ENCODE results near the gene MLLT10. TPM values are rescaled to one million over a fixed set of nuclear protein-coding genes. Genes with fewer than 3 reads are reported as not detected.
A peak's percentile ranks its signal among the peaks of the same experiment; 100 is the strongest.

The MLLT10 gene
- total RNA-seq, 1 donor from 2014 or later: 50.9 TPM

GRCh38 chr10:21531164-21531563 is 2.9 kb upstream of the MLLT10 start:
- TF ChIP-seq CTCF (IDR thresholded peaks at IDR 0.05; ENCODE audit: partially characterized antibody, unreplicated experiment): no peak
- peaks cover 13% of the 10 kb centered on the region for H3K27me3 Mint-ChIP-seq (ENCODE audit: unreplicated experiment)
- no peak overlapping the region for H3K27ac Mint-ChIP-seq (ENCODE audit: unreplicated experiment)
- peaks cover 24% of the 10 kb centered on the region for H3K4me1 Mint-ChIP-seq (ENCODE audit: low read depth, unreplicated experiment)
- DNase-seq: no peak
- no peaks in the 10 kb centered on the region for H3K36me3 Mint-ChIP-seq (ENCODE audit: unreplicated experiment)
- H3K4me3 Mint-ChIP-seq (ENCODE audit: unreplicated experiment): no peak overlapping the region
- H3K9me3 Mint-ChIP-seq (ENCODE audit: unreplicated experiment): peaks cover 23% of the 10 kb centered on the region

GRCh38 chr10:21532694-21533466 is 1.2 kb upstream of the MLLT10 start:
- peak overlapping the region; percentile 92 for H3K27ac Mint-ChIP-seq (ENCODE audit: unreplicated experiment)
- H3K4me1 Mint-ChIP-seq (ENCODE audit: low read depth, unreplicated experiment): peaks cover 24% of the 10 kb centered on the region

GRCh38 chr10:21534280-21534586 is 201 bp downstream of the MLLT10 start:
- Mint-ChIP-seq H3K4me1 (ENCODE audit: low read depth, unreplicated experiment) (peaks cover 18% of the 10 kb centered on the region), H3K4me3 (ENCODE audit: unreplicated experiment) (peak overlapping the region; percentile 89), H3K27me3 (ENCODE audit: unreplicated experiment) (peaks cover 8% of the 10 kb centered on the region), H3K27ac (ENCODE audit: unreplicated experiment) (peak overlapping the region; percentile 52), H3K36me3 (ENCODE audit: unreplicated experiment) (no peaks in the 10 kb centered on the region), H3K9me3 (ENCODE audit: unreplicated experiment) (peaks cover 11% of the 10 kb centered on the region)
- TF ChIP-seq CTCF (IDR thresholded peaks at IDR 0.05; ENCODE audit: partially characterized antibody, unreplicated experiment): no peak
- no peak for DNase-seq

More at GRCh38 chr10:21532694-21533466, 1.2 kb upstream of the MLLT10 start:
- Mint-ChIP-seq H3K36me3 (ENCODE audit: unreplicated experiment) (no peaks in the 10 kb centered on the region), H3K9me3 (ENCODE audit: unreplicated experiment) (peaks cover 15% of the 10 kb centered on the region), H3K4me3 (ENCODE audit: unreplicated experiment) (peak overlapping the region; percentile 90), H3K27me3 (ENCODE audit: unreplicated experiment) (peaks cover 8% of the 10 kb centered on the region)
- DNase-seq: no peak
- TF ChIP-seq CTCF (IDR thresholded peaks at IDR 0.05; ENCODE audit: partially characterized antibody, unreplicated experiment): no peak

- TF ChIP-seq CTCF (IDR thresholded peaks at IDR 0.05; ENCODE audit: partially characterized antibody, unreplicated experiment): no peak
- DNase-seq: peak; percentile 75
- Mint-ChIP-seq H3K4me1 (ENCODE audit: low read depth, unreplicated experiment) (peaks cover 13% of the 10 kb centered on the region), H3K9me3 (ENCODE audit: unreplicated experiment) (peaks cover 11% of the 10 kb centered on the region), H3K27me3 (ENCODE audit: unreplicated experiment) (peaks cover 8% of the 10 kb centered on the region), H3K4me3 (ENCODE audit: unreplicated experiment) (peak overlapping the region; percentile 89), H3K27ac (ENCODE audit: unreplicated experiment) (peak overlapping the region; percentile 52), H3K36me3 (ENCODE audit: unreplicated experiment) (no peaks in the 10 kb centered on the region)
Measured at GRCh38 chr10:21534604-21535493, 817 bp downstream of the MLLT10 start.
